Airway epithelial cell (primary cell): ENCODE data around the gene SGTB. TPM values are rescaled to one million over a fixed set of nuclear protein-coding genes. Genes with fewer than 3 reads are reported as not detected.

Experiments
- total RNA-seq: library from RNA; depleted of rRNA; stranded (reverse); fragments of >200 nt; gene quantifications from 2 replicates; pipeline ENCODE4 v1.2.3, GENCODE V29; 2015

The SGTB gene
- total RNA-seq = 3.6 and 4.2 TPM in 2 replicates

GRCh38 chr5:65721720-65722574, at the start of gene SGTB, which contains the start of gene NLN:
Gene SGTB (minus strand): TSS chr5:65722109. CDS start chr5:65720807, 1,302 bp downstream.
Gene NLN (plus strand): TSS chr5:65722205. CDS start chr5:65722374, 169 bp downstream.

DNA sequence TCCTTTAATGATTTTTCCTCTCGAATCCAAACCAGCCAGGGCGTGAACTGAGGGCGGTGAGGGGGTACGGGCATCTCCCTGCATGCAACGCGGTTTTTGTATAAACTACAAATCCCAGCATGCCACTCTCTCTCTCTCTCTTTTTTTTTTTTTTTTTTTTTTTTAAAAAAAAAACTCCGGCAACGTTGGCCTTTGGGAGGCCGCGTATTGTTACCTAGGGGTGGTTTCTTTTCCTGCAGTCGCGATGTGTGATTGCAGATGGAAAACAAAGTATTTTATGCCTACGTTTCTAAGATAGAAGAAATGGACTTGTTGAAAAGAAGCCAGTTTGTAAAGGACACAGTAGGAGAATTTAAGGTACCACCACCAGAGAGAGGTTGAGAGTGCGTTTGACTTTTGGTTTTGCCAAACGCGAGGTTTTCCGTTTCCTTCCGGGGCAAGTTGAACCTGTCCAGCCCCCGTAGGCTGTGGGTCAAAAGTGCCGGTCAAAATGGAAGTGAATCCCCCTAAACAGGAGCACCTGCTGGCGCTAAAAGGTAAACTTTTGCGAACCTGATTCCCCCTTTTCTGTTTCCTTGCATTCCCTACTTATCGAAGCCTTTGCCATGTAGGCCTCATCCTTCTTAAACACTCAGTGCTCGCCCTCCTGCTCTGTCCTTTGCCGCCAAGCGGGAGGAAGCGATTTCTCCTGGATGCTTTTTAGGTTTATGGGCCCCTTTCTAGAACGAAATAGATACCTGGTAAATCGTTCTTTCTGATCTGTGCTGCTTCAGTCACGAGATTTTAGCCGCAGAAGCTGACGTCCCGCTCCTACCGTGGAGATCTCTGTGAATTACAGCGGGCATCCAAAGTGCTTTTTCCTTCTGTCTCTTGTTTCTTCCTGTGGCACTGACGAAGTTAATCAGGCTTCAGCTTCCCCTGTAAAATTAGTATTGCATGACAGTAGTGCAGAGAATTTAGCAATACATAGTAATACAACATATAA, 97.0 kb downstream of the SGTB start, which contains the start of the genes SHLD3 and TRAPPC13:
Gene SHLD3, plus strand, starts transcription at position 457 of the 985 bp plus-strand sequence. CDS start 4,561 bp downstream, outside the sequence.
Gene TRAPPC13, plus strand, starts transcription at position 457 of the 985 bp plus-strand sequence. Its CDS starts 34 bp downstream, at position 491.

GRCh38 chr5:65624025-65624570, 97.8 kb downstream of the SGTB start, which contains the start of gene TRIM23:
Gene TRIM23 (minus strand): TSS chr5:65624333. CDS start chr5:65624274, 59 bp downstream.

Other genes with a start within 250 kb of the SGTB start
- gene ADAMTS6, start 240.2 kb downstream of the SGTB start, total RNA-seq = 2.2 and 3.8 TPM in 2 replicates
- gene CENPK, start 158.9 kb downstream of the SGTB start, total RNA-seq = 13.9 and 15.2 TPM in 2 replicates
- gene PPWD1, start 158.8 kb downstream of the SGTB start, total RNA-seq = 16.1 and 26.3 TPM in 2 replicates
- 6.6 and 7.9 TPM in 2 replicates for gene TRIM23, start 97.8 kb downstream of the SGTB start, total RNA-seq
- gene SHLD3, start 97.1 kb downstream of the SGTB start, total RNA-seq = 2.6 and 3.4 TPM in 2 replicates
- gene TRAPPC13, start 97.1 kb downstream of the SGTB start, total RNA-seq = 12.4 and 15.3 TPM in 2 replicates
- 19.6 and 23.0 TPM in 2 replicates for gene NLN, start 96 bp upstream of the SGTB start, total RNA-seq
- gene ERBIN, start 204.5 kb upstream of the SGTB start, total RNA-seq = 32.5 and 34.7 TPM in 2 replicates